IMR-90 (cell line): Measurements from ENCODE around the gene TNIP1. TPM values are rescaled to one million over a fixed set of nuclear protein-coding genes. Genes with fewer than 3 reads are reported as not detected.

ENCODE experiments used
- ATAC-seq: fragments of 200-7000 bp; cut with Tn5 transposase; 2 replicates; pipeline ENCODE4 v1.9.1; 2020; ENCODE audit warnings: low read depth, mild to moderate bottlenecking, moderate library complexity
- BruUV-seq: library from RNA; stranded (reverse); fragments of 400-500 nt; replicated peaks from 2 replicates; lab custom pipeline; 2021; lab: Mats Ljungman, UMichigan
- CTCF ChIA-PET: fragments of 300-600 bp; formaldehyde crosslinking; extraction: SDS; loops from one replicate; lab custom pipeline; 2021; ENCODE audit warnings: antibody characterized with exemption; lab: Yijun Ruan, JAX
- POLR2A ChIA-PET: fragments of 300-600 bp; sonication (Branson Sonifier 250); formaldehyde crosslinking; loops from one replicate; lab custom pipeline; 2022; ENCODE audit warnings: antibody characterized with exemption; ENCODE audit not compliant: unreplicated experiment; lab: Charles Lee
- DNase-seq: peaks from one replicate; pipeline ENCODE4 v3.0.0; 2013
- H2AFZ ChIP-seq: replicated peaks from 2 replicates; pipeline ENCODE3; 2013; ENCODE audit warnings: low read length, mild to moderate bottlenecking; ENCODE audit not compliant: poor library complexity
- H2AK5ac ChIP-seq: 2 replicates; pipeline ENCODE4 v1.6.1; 2013; ENCODE audit warnings: low read depth, low read length, inconsistent platforms
- H2AK9ac ChIP-seq: replicated peaks from 2 replicates; pipeline ENCODE3; 2013; ENCODE audit warnings: mild to moderate bottlenecking, low read depth, low read length, moderate library complexity; ENCODE audit not compliant: poor library complexity
- H2BK120ac ChIP-seq: 2 replicates; pipeline ENCODE4 v1.6.1; 2013; ENCODE audit warnings: low read depth, low read length, inconsistent platforms
- H2BK15ac ChIP-seq: 3 replicates; pipeline ENCODE4 v1.6.1; 2013; ENCODE audit warnings: low read depth, low read length, inconsistent platforms
- H2BK20ac ChIP-seq: 2 replicates; pipeline ENCODE4 v1.6.1; 2013; ENCODE audit warnings: low read depth, mild to moderate bottlenecking, inconsistent platforms, low read length, moderate library complexity
- H2BK5ac ChIP-seq: 2 replicates; pipeline ENCODE4 v1.6.1; 2013; ENCODE audit warnings: mild to moderate bottlenecking, low read depth, low read length, inconsistent platforms; ENCODE audit not compliant: poor library complexity, severe bottlenecking
- H3K14ac ChIP-seq: replicated peaks from 2 replicates; pipeline ENCODE4 v1.6.1; 2013; ENCODE audit warnings: low read depth, low read length, inconsistent platforms
- H3K18ac ChIP-seq: 2 replicates; pipeline ENCODE4 v1.6.1; 2013; ENCODE audit warnings: low read depth, low read length, control low read depth
- H3K23ac ChIP-seq: 2 replicates; pipeline ENCODE4 v1.6.1; 2013; ENCODE audit warnings: low read depth, low read length, inconsistent platforms
- H3K27ac ChIP-seq: 2 replicates; pipeline ENCODE4 v1.5.1; 2013; ENCODE audit warnings: mild to moderate bottlenecking, control low read depth, low read length; ENCODE audit not compliant: insufficient read depth
- H3K27me3 ChIP-seq: 2 replicates; pipeline ENCODE4 v1.6.1; 2013; ENCODE audit warnings: low read length; ENCODE audit not compliant: control insufficient read depth, insufficient read depth
- H3K36me3 ChIP-seq: 2 replicates; pipeline ENCODE4 v1.6.1; 2013; ENCODE audit warnings: low read length, mixed read lengths; ENCODE audit not compliant: control insufficient read depth, insufficient read depth
- H3K4ac ChIP-seq: 2 replicates; pipeline ENCODE4 v1.6.1; 2013; ENCODE audit warnings: low read depth, low read length, inconsistent platforms
- H3K4me1 ChIP-seq: 2 replicates; pipeline ENCODE4 v1.6.1; 2013; ENCODE audit warnings: low read length, mixed read lengths; ENCODE audit not compliant: control insufficient read depth, insufficient read depth
- H3K4me2 ChIP-seq: 2 replicates; pipeline ENCODE4 v1.6.1; 2013; ENCODE audit warnings: low read depth, mild to moderate bottlenecking, control low read depth, low read length, moderate library complexity
- H3K4me3 ChIP-seq: 2 replicates; pipeline ENCODE4 v1.5.1; 2013; ENCODE audit warnings: low read depth, mild to moderate bottlenecking, control low read depth, low read length, moderate library complexity; ENCODE audit not compliant: insufficient read depth
- H3K56ac ChIP-seq: 2 replicates; pipeline ENCODE4 v1.6.1; 2013; ENCODE audit warnings: low read length, inconsistent platforms; ENCODE audit not compliant: insufficient read depth; ENCODE audit errors: extremely low read depth
- H3K79me1 ChIP-seq, 2 experiments: 2 replicates each; pipeline ENCODE4 v1.6.1; 2013; ENCODE audit warnings: low read length in 2 of 2, inconsistent platforms in 1 of 2, low read depth in 1 of 2
- H3K9ac ChIP-seq: 2 replicates; pipeline ENCODE4 v1.6.1; 2013; ENCODE audit warnings: low read depth, low read length, control low read depth
- H3K9me1 ChIP-seq: 2 replicates; pipeline ENCODE4 v1.6.1; 2013; ENCODE audit warnings: low read length, inconsistent platforms; ENCODE audit not compliant: insufficient read depth
- H3K9me3 ChIP-seq: 2 replicates; pipeline ENCODE4 v1.6.1; 2013; ENCODE audit warnings: low read length; ENCODE audit not compliant: control insufficient read depth, insufficient read depth
- H4K20me1 ChIP-seq: 2 replicates; pipeline ENCODE4 v1.6.1; 2013; ENCODE audit warnings: low read length, inconsistent platforms; ENCODE audit not compliant: insufficient read depth
- H4K5ac ChIP-seq: 2 replicates; pipeline ENCODE4 v1.6.1; 2013; ENCODE audit warnings: mild to moderate bottlenecking, low read depth, low read length, control low read depth
- H4K8ac ChIP-seq, 2 experiments: 2 replicates each; pipeline ENCODE4 v1.6.1; 2013; ENCODE audit warnings: low read depth in 2 of 2, low read length in 2 of 2, control low read depth in 1 of 2, inconsistent platforms in 1 of 2
- H4K91ac ChIP-seq: 2 replicates; pipeline ENCODE4 v1.6.1; 2013; ENCODE audit warnings: low read depth, low read length, inconsistent platforms; ENCODE audit not compliant: insufficient read depth
- CEBPB ChIP-seq: IDR thresholded peaks from 2 replicates; pipeline ENCODE4 v1.6.1; 2012; ENCODE audit warnings: low read depth, low read length, improper control_type of control experiment
- CHD1 ChIP-seq: IDR thresholded peaks from 2 replicates; pipeline ENCODE4 v1.6.1; 2012; ENCODE audit warnings: low read depth, low read length, improper control_type of control experiment
- MAFK ChIP-seq: IDR thresholded peaks from 2 replicates; pipeline ENCODE4 v1.6.1; 2012; ENCODE audit warnings: low read depth, low read length, improper control_type of control experiment
- MAZ ChIP-seq: IDR thresholded peaks from 2 replicates; pipeline ENCODE4 v1.6.1; 2012; ENCODE audit warnings: low read depth, mild to moderate bottlenecking, low read length, improper control_type of control experiment, moderate library complexity, borderline replicate concordance
- MXI1 ChIP-seq: IDR thresholded peaks from 2 replicates; pipeline ENCODE4 v1.6.1; 2012; ENCODE audit warnings: low read depth, mild to moderate bottlenecking, low read length, moderate library complexity, borderline replicate concordance
- NFE2L2 ChIP-seq: fragments of 150-350 bp; IDR thresholded peaks from 2 replicates; pipeline ENCODE4 v1.6.1; 2016; ENCODE audit warnings: low read depth, mild to moderate bottlenecking, low read length
- POLR2A ChIP-seq: IDR thresholded peaks from 2 replicates; pipeline ENCODE4 v1.6.1; 2012; ENCODE audit warnings: mild to moderate bottlenecking, low read depth, low read length
- RAD21 ChIP-seq: IDR thresholded peaks from 2 replicates; pipeline ENCODE4 v1.6.1; 2012; ENCODE audit warnings: low read length, improper control_type of control experiment
- RCOR1 ChIP-seq: IDR thresholded peaks from 2 replicates; pipeline ENCODE4 v1.6.1; 2012; ENCODE audit warnings: mild to moderate bottlenecking, low read length, improper control_type of control experiment; ENCODE audit not compliant: insufficient replicate concordance
- RFX5 ChIP-seq: IDR thresholded peaks from 2 replicates; pipeline ENCODE4 v1.8.0; 2012; ENCODE audit warnings: low read depth, mild to moderate bottlenecking, low read length, moderate library complexity
- SMC3 ChIP-seq: fragments of 150-350 bp; IDR thresholded peaks from 2 replicates; pipeline ENCODE4 v1.6.1; 2016; ENCODE audit warnings: low read depth, mild to moderate bottlenecking, antibody characterized with exemption, low read length, moderate library complexity
- WGBS, 2 experiments: methylation state at CpG; one replicate each; pipeline versions ENCODE4 v1.1.5 to v1.1.7; 2013; ENCODE audit warnings: missing lambda C conversion rate in 2 of 2; ENCODE audit not compliant: insufficient read length in 1 of 2; ENCODE audit errors: extremely low coverage in 2 of 2; 5-methylcytosine and 5-hydroxymethylcytosine counted together
- dilution Hi-C: fragments of 300-500 bp; cut with HindIII; formaldehyde crosslinking; loops from one replicate; pipeline ENCODE4 v1.14.3; 2018; ENCODE audit warnings: low sequenced_read_pairs; ENCODE audit not compliant: unreplicated experiment
- in situ Hi-C: fragments of 300-500 bp; cut with MboI; formaldehyde crosslinking; loops from 3 replicates; pipeline ENCODE4 v1.14.3; 2019; ENCODE audit warnings: low sequenced_read_pairs, inconsistent platforms, mixed read lengths
- intact Hi-C: fragments of 100-400 bp; cut with micrococcal nuclease; formaldehyde crosslinking; loops from 2 replicates; pipeline ENCODE4 v1.10.0; 2022
- polyA plus RNA-seq, 3 experiments: library from polyadenylated mRNA; depleted of rRNA; stranded (reverse); fragments of >200 nt; gene quantifications; 2 replicates each; pipeline ENCODE4 v1.2.3, GENCODE V29; 2012; ENCODE audit warnings: low replicate concordance in 1 of 3
- total RNA-seq: library from RNA; depleted of rRNA; stranded (reverse); fragments of >200 nt; gene quantifications from 2 replicates; pipeline ENCODE4 v1.2.3, GENCODE V29; 2012
- TF ChIP-seq, protein P1 (sequence below): fragments of 150-350 bp; IDR thresholded peaks from 2 replicates; pipeline ENCODE4 v1.6.1; 2016; ENCODE audit warnings: low read depth, mild to moderate bottlenecking, low read length, moderate library complexity, borderline replicate concordance
- TF ChIP-seq, protein P2 (sequence below): conservative IDR thresholded peaks from 2 replicates; pipeline ENCODE4 v1.5.1; 2012; ENCODE audit warnings: mild to moderate bottlenecking, low read depth, low read length, improper control_type of control experiment
- TF ChIP-seq, protein P3 (sequence below): fragments of 150-350 bp; IDR thresholded peaks from 2 replicates; pipeline ENCODE4 v1.6.1; 2017; ENCODE audit warnings: mild to moderate bottlenecking, antibody characterized with exemption, low read length, low read depth

TNIP1 gene
- total and polyA plus RNA-seq, 2 of the 4 experiments (the other 2 are of a cell fraction), result 63.8 to 92.8 TPM

DNA sequence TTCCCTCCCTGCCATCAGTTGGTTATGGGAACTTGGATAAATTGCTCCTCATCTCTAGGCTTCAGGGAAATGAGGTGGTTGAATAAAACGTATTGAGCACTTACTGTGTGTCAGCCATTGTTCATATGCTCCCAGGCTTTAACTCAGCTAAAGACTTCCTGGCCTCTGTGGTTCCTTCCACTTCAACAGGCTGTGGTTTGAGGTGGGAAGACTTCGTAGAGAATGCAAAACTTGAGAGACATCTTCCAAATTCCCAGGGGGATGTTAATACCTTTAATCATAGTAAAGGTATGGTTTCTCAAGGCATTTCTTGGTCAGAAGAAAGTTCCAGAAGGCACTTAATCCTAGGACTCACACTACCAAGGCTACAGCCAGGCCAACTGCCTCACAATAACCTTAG is 62.0 kb downstream of the TNIP1 start:
- in situ Hi-C loops, result no loop called here
- ChIA-PET POLR2A (no interaction called here), CTCF (no interaction called here)
- Histone ChIP-seq H2AK5ac (no peak overlapping the region), H2BK15ac (no peak overlapping the region), H3K9me3 (no peaks in the 10 kb centered on the region), H3K36me3 (no peaks in the 10 kb centered on the region), H3K4me3 (no peak overlapping the region), H3K9ac (no peak overlapping the region), H2AFZ (no peak overlapping the region), H3K56ac (no peak overlapping the region), H3K27me3 (no peaks in the 10 kb centered on the region; the same call in 1 of the 2 replicates), H2BK20ac (no peak overlapping the region), H4K91ac (no peak overlapping the region), H2AK9ac (no peak overlapping the region), H4K8ac (no peak overlapping the region), H3K23ac (no peak overlapping the region), H3K14ac (no peak overlapping the region), H3K4ac (no peak overlapping the region), H2BK120ac (no peak overlapping the region), H3K9me1 (no peaks in the 10 kb centered on the region), H2BK5ac (no peak overlapping the region), H4K5ac (no peak overlapping the region), H4K20me1 (no peaks in the 10 kb centered on the region), H3K4me2 (no peak overlapping the region), H3K27ac (no peak overlapping the region), H3K18ac (no peak overlapping the region), H3K79me1 (no peaks in the 10 kb centered on the region), H3K4me1 (no peaks in the 10 kb centered on the region)
- intact Hi-C loops, result no loop called here
- dilution Hi-C loops, result no loop called here
- DNase-seq, result no peak
- no peak for TF ChIP-seq MAZ
- no peak for TF ChIP-seq POLR2A
- TF ChIP-seq, protein P1, sequence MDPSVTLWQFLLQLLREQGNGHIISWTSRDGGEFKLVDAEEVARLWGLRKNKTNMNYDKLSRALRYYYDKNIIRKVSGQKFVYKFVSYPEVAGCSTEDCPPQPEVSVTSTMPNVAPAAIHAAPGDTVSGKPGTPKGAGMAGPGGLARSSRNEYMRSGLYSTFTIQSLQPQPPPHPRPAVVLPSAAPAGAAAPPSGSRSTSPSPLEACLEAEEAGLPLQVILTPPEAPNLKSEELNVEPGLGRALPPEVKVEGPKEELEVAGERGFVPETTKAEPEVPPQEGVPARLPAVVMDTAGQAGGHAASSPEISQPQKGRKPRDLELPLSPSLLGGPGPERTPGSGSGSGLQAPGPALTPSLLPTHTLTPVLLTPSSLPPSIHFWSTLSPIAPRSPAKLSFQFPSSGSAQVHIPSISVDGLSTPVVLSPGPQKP, result no peak
- no peak for TF ChIP-seq RAD21
- TF ChIP-seq, protein P2, sequence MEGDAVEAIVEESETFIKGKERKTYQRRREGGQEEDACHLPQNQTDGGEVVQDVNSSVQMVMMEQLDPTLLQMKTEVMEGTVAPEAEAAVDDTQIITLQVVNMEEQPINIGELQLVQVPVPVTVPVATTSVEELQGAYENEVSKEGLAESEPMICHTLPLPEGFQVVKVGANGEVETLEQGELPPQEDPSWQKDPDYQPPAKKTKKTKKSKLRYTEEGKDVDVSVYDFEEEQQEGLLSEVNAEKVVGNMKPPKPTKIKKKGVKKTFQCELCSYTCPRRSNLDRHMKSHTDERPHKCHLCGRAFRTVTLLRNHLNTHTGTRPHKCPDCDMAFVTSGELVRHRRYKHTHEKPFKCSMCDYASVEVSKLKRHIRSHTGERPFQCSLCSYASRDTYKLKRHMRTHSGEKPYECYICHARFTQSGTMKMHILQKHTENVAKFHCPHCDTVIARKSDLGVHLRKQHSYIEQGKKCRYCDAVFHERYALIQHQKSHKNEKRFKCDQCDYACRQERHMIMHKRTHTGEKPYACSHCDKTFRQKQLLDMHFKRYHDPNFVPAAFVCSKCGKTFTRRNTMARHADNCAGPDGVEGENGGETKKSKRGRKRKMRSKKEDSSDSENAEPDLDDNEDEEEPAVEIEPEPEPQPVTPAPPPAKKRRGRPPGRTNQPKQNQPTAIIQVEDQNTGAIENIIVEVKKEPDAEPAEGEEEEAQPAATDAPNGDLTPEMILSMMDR, result no peak
- no peak for TF ChIP-seq NFE2L2
- no peak for TF ChIP-seq CHD1
- TF ChIP-seq, protein P3, sequence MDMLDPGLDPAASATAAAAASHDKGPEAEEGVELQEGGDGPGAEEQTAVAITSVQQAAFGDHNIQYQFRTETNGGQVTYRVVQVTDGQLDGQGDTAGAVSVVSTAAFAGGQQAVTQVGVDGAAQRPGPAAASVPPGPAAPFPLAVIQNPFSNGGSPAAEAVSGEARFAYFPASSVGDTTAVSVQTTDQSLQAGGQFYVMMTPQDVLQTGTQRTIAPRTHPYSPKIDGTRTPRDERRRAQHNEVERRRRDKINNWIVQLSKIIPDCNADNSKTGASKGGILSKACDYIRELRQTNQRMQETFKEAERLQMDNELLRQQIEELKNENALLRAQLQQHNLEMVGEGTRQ, result no peak
- TF ChIP-seq SMC3, result no peak
- no peak for TF ChIP-seq CEBPB
- no peak for TF ChIP-seq MXI1
- no peak for TF ChIP-seq MAFK
- TF ChIP-seq RCOR1, result no peak
- TF ChIP-seq RFX5, result no peak
- no TSS peak for BruUV-seq
- no peak for ATAC-seq
- WGBS, 2 experiments, result no CpG with 5 or more reads among the region's 2 CpGs
